HUES48 (cell line): ENCODE results near the gene PDZRN3.

ENCODE experiments used
- H3K27ac ChIP-seq: one replicate; pipeline ENCODE4 v1.7.0; 2013; ENCODE audit warnings: low read depth, low read length, inconsistent platforms
- H3K27me3 ChIP-seq: 2 replicates; pipeline ENCODE4 v1.6.1; 2013; ENCODE audit warnings: mild to moderate bottlenecking, low read length; ENCODE audit not compliant: control insufficient read depth, insufficient read depth
- H3K36me3 ChIP-seq: 2 replicates; pipeline ENCODE4 v1.6.1; 2013; ENCODE audit warnings: low read length; ENCODE audit not compliant: control insufficient read depth, insufficient read depth
- H3K4me1 ChIP-seq: 2 replicates; pipeline ENCODE4 v1.6.1; 2013; ENCODE audit warnings: mild to moderate bottlenecking, low read length; ENCODE audit not compliant: control insufficient read depth, insufficient read depth
- H3K4me3 ChIP-seq: 2 replicates; pipeline ENCODE4 v1.5.1; 2013; ENCODE audit warnings: mild to moderate bottlenecking, low read depth, low read length
- H3K9ac ChIP-seq: 2 replicates; pipeline ENCODE4 v1.6.1; 2013; ENCODE audit warnings: mild to moderate bottlenecking, low read depth, low read length, moderate library complexity
- H3K9me3 ChIP-seq: 2 replicates; pipeline ENCODE4 v1.6.1; 2013; ENCODE audit warnings: low read length; ENCODE audit not compliant: control insufficient read depth, insufficient read depth

The PDZRN3 gene

DNA sequence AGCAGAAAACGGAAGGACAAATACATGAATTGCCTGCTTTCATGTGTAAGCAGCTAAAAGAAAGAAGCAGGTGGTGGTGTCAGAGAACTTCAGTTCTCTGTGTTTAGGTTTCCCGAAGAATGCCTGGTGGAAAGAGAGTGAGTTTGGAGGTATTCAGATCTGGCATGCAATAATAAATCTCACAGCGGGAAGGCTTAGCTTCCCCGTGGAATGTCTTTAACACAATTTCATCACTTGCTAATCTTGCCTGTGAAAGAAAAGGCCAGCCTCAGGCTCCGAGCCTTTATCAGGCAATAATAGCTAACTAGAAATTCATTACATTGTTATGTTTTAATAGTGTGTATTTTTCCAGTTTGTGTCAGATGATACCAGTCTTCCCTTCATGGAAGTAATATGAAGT, 220.3 kb downstream of the PDZRN3 start:
- Histone ChIP-seq H3K9ac (no peak overlapping the region), H3K27me3 (no peaks in the 10 kb centered on the region), H3K4me3 (no peak overlapping the region), H3K9me3 (no peaks in the 10 kb centered on the region), H3K27ac (no peak overlapping the region), H3K36me3 (no peaks in the 10 kb centered on the region), H3K4me1 (peaks cover 8% of the 10 kb centered on the region)

DNA sequence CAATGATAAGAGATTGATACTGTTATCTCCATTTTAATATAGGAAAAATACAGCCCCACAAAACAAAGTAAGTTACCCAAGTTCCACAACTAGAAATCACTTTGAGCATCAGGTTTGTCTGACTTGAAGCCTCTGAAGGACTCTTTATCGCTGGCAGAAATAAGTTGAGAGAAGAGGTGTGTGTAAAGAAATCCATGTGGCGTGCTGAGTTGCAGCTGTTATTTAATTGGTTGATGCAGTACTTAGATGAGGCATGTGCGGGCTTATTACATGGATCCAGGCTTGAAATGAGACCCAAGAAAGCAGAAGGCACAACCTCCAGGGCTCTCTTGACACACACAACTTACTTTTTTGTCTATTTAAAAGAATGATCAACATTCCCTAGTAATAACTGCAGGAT, 221.3 kb downstream of the PDZRN3 start:
- Histone ChIP-seq H3K27me3 (no peaks in the 10 kb centered on the region), H3K4me1 (peaks cover 8% of the 10 kb centered on the region), H3K27ac (no peak overlapping the region), H3K36me3 (no peaks in the 10 kb centered on the region), H3K9ac (no peak overlapping the region), H3K4me3 (no peak overlapping the region), H3K9me3 (no peaks in the 10 kb centered on the region)

DNA sequence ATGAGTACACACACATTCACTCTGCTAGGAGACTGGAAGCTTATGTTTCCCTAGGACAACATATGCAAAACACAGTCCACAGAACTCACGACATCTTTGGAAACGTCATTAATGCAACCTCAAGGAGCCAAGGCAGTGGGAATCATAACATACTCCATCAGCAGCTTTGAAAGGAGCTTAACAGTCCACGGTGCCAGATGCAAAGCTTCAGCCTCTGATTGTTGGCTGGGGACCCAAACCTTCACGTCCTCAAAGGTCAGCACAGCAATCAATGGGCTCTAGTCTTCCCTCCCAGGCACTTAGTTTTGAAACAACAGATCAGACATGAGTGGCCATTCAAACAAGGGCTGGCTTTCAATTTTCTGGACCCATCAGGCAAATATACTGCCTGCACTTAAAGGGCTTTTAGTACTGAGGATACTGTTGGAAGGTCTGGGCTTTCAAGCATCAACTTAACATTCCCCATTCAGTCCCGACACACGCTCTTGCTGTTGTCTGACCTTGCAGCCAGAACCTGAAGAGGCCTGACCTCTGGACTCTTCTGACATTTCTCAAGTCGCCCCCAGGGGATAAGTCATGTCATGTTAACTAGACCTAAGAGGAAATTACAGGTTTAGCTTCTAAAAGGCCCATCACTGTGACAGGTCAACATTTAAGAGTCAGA, 223.0 kb downstream of the PDZRN3 start:
- no peak overlapping the region for H3K27ac ChIP-seq
- H3K4me3 ChIP-seq, result no peak overlapping the region

DNA sequence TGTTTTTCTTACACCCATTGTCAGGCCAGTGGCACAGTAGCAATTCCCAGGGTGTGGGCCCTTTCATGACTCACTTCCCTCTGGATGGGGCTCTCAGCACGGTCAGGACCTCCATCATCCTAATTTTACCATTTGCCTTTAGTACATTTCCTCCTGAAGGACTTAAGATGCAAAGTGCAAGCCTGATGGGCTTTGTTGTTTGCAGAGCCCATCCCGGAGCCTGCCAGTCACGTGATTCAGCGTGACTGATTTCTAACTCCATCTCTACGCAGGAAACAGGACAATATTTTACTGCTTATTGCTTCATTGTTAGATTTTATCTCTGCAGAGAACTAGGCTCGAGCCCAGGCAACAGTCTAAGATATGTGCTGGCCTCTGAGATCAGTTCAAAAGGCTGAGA, 223.7 kb downstream of the PDZRN3 start:
- H3K4me3 ChIP-seq, result no peak overlapping the region
- no peaks in the 10 kb centered on the region for H3K36me3 ChIP-seq
- no peak overlapping the region for H3K27ac ChIP-seq
- no peaks in the 10 kb centered on the region for H3K9me3 ChIP-seq
- H3K4me1 ChIP-seq, result peaks cover 8% of the 10 kb centered on the region
- no peaks in the 10 kb centered on the region for H3K27me3 ChIP-seq
- H3K9ac ChIP-seq, result no peak overlapping the region

More for the DNA sequence above, 223.0 kb downstream of the PDZRN3 start:
- H3K27me3 ChIP-seq, result no peaks in the 10 kb centered on the region
- peaks cover 8% of the 10 kb centered on the region for H3K4me1 ChIP-seq
- no peak overlapping the region for H3K9ac ChIP-seq
- no peaks in the 10 kb centered on the region for H3K9me3 ChIP-seq
- no peaks in the 10 kb centered on the region for H3K36me3 ChIP-seq

DNA sequence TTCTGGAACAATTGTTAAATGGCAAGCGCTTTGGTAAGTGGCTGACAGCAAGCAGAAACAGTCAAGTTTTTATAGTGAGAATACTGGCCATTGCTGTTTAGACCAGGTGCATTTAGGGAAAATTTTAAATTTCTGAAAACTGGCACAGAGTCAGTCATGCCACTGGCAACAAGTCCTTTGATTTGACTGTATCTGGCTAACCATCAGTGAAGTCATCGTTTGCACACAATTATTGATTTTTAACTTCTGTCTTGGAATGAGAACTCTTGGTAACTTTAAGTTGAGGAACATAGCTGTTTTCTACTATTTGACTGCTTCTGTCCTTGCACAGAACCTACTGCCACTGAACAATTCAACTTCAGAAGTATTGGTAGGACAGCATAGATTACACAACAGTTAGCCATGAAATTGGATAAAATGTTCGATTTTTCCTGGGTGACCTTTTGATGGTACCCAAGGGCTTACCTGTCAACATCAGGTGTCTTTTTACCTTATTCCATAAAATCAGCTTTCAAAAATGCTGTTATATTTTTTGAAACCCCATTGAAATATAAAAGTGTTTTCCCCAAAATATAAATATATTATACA, 225.0 kb downstream of the PDZRN3 start:
- H3K4me1 ChIP-seq, result peaks cover 8% of the 10 kb centered on the region
- no peaks in the 10 kb centered on the region for H3K36me3 ChIP-seq
- no peak overlapping the region for H3K9ac ChIP-seq
- no peaks in the 10 kb centered on the region for H3K27me3 ChIP-seq
- no peak overlapping the region for H3K27ac ChIP-seq
- no peaks in the 10 kb centered on the region for H3K9me3 ChIP-seq
- no peak overlapping the region for H3K4me3 ChIP-seq

DNA sequence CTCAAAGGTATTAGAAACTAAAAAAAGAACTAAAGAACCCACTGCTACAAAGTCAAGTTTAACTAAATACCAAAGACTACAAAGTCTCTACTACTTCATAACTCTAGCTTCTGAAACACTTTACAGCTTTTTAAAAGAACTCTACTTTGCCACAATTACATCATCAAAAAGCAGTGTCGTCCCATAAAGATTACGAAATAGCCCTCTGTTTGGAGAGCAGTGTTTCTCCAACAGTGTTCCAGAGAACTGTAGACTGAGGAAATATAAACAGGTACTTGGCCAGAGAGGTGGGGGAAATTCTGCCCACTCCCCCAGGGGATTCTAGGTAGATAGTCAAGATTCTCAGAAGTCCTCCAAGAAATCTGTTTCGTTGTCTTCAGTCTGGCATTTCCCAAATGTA, 225.6 kb downstream of the PDZRN3 start:
- Histone ChIP-seq H3K27ac (no peak overlapping the region), H3K36me3 (no peaks in the 10 kb centered on the region), H3K4me3 (no peak overlapping the region), H3K9ac (no peak overlapping the region), H3K9me3 (no peaks in the 10 kb centered on the region), H3K27me3 (no peaks in the 10 kb centered on the region), H3K4me1 (peaks cover 1% of the 10 kb centered on the region; the same call in 1 of the 2 replicates)

DNA sequence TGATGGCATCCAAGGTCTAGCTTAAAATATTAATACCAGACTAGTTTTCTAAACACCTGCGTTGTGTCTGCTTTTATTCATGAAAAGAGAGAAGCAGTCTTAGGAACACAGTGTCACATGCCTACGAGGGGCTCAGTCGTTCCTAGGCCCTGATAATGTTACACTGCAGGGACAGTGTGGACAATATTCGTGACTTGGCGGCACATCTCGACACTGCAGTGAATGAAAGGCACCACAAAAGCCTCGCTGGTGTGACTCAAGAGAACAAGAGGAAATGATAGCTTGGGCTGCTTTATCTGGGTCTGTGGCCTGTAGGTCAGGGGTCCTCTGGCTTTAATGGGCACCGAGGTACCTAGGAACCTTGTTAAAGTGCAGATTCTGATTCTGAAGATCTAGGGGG, 226.7 kb downstream of the PDZRN3 start:
- no peak overlapping the region for H3K4me3 ChIP-seq
- no peaks in the 10 kb centered on the region for H3K36me3 ChIP-seq
- no peaks in the 10 kb centered on the region for H3K27me3 ChIP-seq
- no peak overlapping the region for H3K9ac ChIP-seq
- H3K9me3 ChIP-seq, result no peaks in the 10 kb centered on the region
- H3K4me1 ChIP-seq, result no peaks in the 10 kb centered on the region
- H3K27ac ChIP-seq, result no peak overlapping the region

DNA sequence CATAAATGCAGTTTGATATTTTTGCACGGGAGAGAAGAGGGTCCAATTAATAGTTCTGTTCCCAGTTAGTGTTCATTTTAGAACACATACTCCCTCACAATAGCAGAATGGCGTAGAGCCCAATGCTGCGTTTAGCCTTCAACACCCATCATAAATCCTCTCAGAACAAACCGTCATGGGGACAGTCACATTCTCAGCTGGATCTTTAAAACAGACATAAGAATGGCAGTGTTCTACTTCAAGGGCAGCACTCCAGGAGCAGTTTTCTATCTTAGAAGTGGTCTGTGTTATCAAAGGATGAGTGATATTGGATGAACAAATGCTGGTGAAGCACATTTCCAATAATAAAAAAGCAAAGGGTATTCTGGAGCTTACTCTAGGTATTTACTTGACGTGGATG, 230.5 kb downstream of the PDZRN3 start:
- Histone ChIP-seq H3K36me3 (no peaks in the 10 kb centered on the region), H3K27me3 (no peaks in the 10 kb centered on the region), H3K9ac (no peak overlapping the region), H3K4me3 (no peak overlapping the region), H3K9me3 (no peaks in the 10 kb centered on the region), H3K4me1 (no peaks in the 10 kb centered on the region), H3K27ac (no peak overlapping the region)

DNA sequence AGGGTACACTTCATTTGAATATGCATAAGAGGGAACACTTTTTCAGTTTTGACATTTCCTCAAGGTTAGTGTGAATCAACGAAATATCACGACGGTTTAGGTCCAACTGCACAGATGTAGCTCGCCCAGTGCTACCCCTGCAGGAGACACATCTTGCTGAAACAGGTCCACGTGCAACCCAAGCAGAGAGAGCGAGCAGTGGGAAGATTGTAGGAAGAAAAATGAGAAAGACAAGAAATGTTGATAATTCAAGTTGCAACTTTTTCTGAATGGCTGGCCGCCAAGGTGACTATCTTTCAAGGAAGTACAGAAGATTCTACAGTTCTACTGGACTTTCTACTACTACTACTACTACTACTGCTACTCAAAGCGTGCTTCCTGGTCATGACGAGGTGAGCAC, 231.7 kb downstream of the PDZRN3 start:
- H3K4me3 ChIP-seq, result no peak overlapping the region
- H3K9me3 ChIP-seq, result no peaks in the 10 kb centered on the region

DNA sequence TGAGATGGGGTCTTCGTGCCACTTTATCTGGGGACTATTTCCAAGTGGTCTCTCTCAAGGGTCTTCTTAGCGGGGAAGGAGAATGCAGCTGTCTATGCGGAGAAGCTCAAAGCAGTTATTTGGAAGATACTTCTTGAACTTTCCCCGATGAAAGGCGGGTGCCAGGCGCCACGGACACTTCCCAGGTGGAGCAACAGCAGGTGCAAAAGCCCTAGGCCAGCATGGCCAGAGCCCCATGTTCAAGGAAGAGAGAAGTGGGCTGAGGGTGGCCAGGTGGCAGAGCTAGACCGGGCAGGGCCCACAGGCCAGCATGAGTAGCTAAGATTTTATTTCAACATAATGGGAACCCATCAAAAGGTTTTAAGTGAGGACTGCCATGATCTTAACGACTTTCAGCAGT, 232.8 kb downstream of the PDZRN3 start:
- Histone ChIP-seq H3K36me3 (no peaks in the 10 kb centered on the region), H3K27ac (no peak overlapping the region), H3K4me3 (no peak overlapping the region), H3K9ac (no peak overlapping the region), H3K27me3 (no peaks in the 10 kb centered on the region), H3K9me3 (no peaks in the 10 kb centered on the region), H3K4me1 (no peaks in the 10 kb centered on the region)

More for the DNA sequence above, 231.7 kb downstream of the PDZRN3 start:
- Histone ChIP-seq H3K9ac (no peak overlapping the region), H3K27me3 (no peaks in the 10 kb centered on the region), H3K36me3 (no peaks in the 10 kb centered on the region), H3K27ac (no peak overlapping the region), H3K4me1 (no peaks in the 10 kb centered on the region)

DNA sequence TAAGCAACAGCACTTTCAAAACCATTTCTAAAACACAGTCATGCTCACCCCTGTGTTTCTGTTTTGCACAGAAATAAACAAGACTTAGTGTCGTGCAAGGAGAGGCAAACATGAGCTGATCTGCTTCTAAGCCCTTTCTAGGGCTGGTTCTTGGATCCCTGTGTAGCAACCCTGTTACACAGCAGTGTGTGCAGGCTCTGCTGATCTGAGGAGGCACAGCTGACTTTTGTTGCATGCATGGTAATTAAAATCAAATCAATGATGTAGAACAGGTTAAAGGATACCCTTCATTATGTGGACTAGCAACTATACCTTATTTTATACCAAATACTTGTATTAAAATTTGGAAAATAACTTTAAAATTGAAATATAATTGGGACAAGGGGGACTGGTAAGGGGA, 234.8 kb downstream of the PDZRN3 start:
- Histone ChIP-seq H3K36me3 (no peaks in the 10 kb centered on the region), H3K9me3 (no peaks in the 10 kb centered on the region), H3K4me3 (no peak overlapping the region), H3K27ac (no peak overlapping the region), H3K27me3 (no peaks in the 10 kb centered on the region), H3K4me1 (no peaks in the 10 kb centered on the region), H3K9ac (no peak overlapping the region)
